Endometrial microvascular endothelial cells (primary cell): ENCODE results near the gene MRE11. TPM values are rescaled to one million over a fixed set of nuclear protein-coding genes. Genes with fewer than 3 reads are reported as not detected.

Experiments used
- in situ Hi-C: cut with HindIII; loops from 2 replicates; pipeline ENCODE4 v1.10.0; 2017; ENCODE audit warnings: low sequenced_read_pairs, low pct_unique_long_range_greater_than_20kb; ENCODE audit errors: inconsistent ontology term
- total RNA-seq: library from RNA; depleted of rRNA; stranded (reverse); fragments of >200 nt; gene quantifications from one replicate; pipeline ENCODE4 v1.2.3, GENCODE V29; 2015; ENCODE audit errors: inconsistent ontology term

Gene MRE11
- 17.7 TPM for total RNA-seq

- in situ Hi-C loops: no loop called here
Observed at GRCh38 chr11:94493281-94494125, at the start of gene MRE11, which contains the start of gene ANKRD49. Gene MRE11, minus strand, starts transcription at chr11:94493844. Its CDS starts 1,043 bp downstream, at chr11:94492801. Gene ANKRD49, plus strand, starts transcription at chr11:94493984. Its CDS starts 2,710 bp downstream, at chr11:94496694.

- in situ Hi-C loops: no loop called here
Observed at GRCh38 chr11:94539420-94539819, 45.8 kb upstream of the MRE11 start.

- in situ Hi-C loops: no loop called here
Observed at GRCh38 chr11:94537031-94537600, 43.5 kb upstream of the MRE11 start.

- in situ Hi-C loops: no loop called here
Observed at GRCh38 chr11:94536386-94536785, 42.7 kb upstream of the MRE11 start.

GRCh38 chr11:94533696-94534630 is 40.3 kb upstream of the MRE11 start:
- in situ Hi-C loops: no loop called here

- in situ Hi-C loops: no loop called here
Observed at GRCh38 chr11:94533206-94533605, 39.6 kb upstream of the MRE11 start.

- in situ Hi-C loops: no loop called here
Observed at GRCh38 chr11:94532211-94532610, 38.6 kb upstream of the MRE11 start.

- in situ Hi-C loops: no loop called here
Observed at GRCh38 chr11:94528551-94528950, 34.9 kb upstream of the MRE11 start.

GRCh38 chr11:94526645-94527438 is 33.2 kb upstream of the MRE11 start:
- in situ Hi-C loops: no loop called here

GRCh38 chr11:94525546-94526324 is 32.1 kb upstream of the MRE11 start:
- in situ Hi-C loops: no loop called here

- in situ Hi-C loops: no loop called here
Observed at GRCh38 chr11:94524341-94524740, 30.7 kb upstream of the MRE11 start.

- in situ Hi-C loops: no loop called here
Observed at GRCh38 chr11:94521684-94522083, 28.0 kb upstream of the MRE11 start.

GRCh38 chr11:94519478-94520084 is 25.9 kb upstream of the MRE11 start:
- in situ Hi-C loops: no loop called here

GRCh38 chr11:94518300-94518699 is 24.7 kb upstream of the MRE11 start:
- in situ Hi-C loops: no loop called here

GRCh38 chr11:94516725-94517124 is 23.1 kb upstream of the MRE11 start:
- in situ Hi-C loops: no loop called here

- in situ Hi-C loops: no loop called here
Observed at GRCh38 chr11:94515398-94515797, 21.8 kb upstream of the MRE11 start.

GRCh38 chr11:94513091-94513490 is 19.4 kb upstream of the MRE11 start:
- in situ Hi-C loops: no loop called here
